ENCODE measurements around the gene TMC7.

The TMC7 gene

GRCh38 chr16:19098173-19098572 lies 114.4 kb downstream of the TMC7 start:
- Histone ChIP-seq H3K27me3 (replicated peaks; ENCODE audit: control insufficient read depth, insufficient read depth, low read length) (no peaks in the 10 kb centered on the region), H3K4me3 (replicated peaks; ENCODE audit: low read depth, low read length) (no peak overlapping the region), H3K36me3 (ENCODE audit: control insufficient read depth, insufficient read depth, low read length) (no peaks in the 10 kb centered on the region)
- no peak for TF ChIP-seq CTCF (IDR thresholded peaks at IDR 0.05; ENCODE audit: insufficient read depth, low read length, poor library complexity, severe bottlenecking)
- DNase-seq (ENCODE audit: extremely low read depth, insufficient read length), result no peak

GRCh38 chr16:19102187-19102872 lies 118.6 kb downstream of the TMC7 start:
- no peaks in the 10 kb centered on the region for H3K27me3 ChIP-seq (replicated peaks; ENCODE audit: control insufficient read depth, insufficient read depth, low read length)
- no peak for TF ChIP-seq CTCF (IDR thresholded peaks at IDR 0.05; ENCODE audit: insufficient read depth, low read length, poor library complexity, severe bottlenecking)
- no peak for DNase-seq (ENCODE audit: extremely low read depth, insufficient read length)

GRCh38 chr16:19104607-19105006 lies 120.9 kb downstream of the TMC7 start:
- Histone ChIP-seq H3K4me3 (replicated peaks; ENCODE audit: low read depth, low read length) (no peak overlapping the region), H3K27me3 (replicated peaks; ENCODE audit: control insufficient read depth, insufficient read depth, low read length) (no peaks in the 10 kb centered on the region), H3K36me3 (ENCODE audit: control insufficient read depth, insufficient read depth, low read length) (no peaks in the 10 kb centered on the region)
- no peak for TF ChIP-seq CTCF (IDR thresholded peaks at IDR 0.05; ENCODE audit: insufficient read depth, low read length, poor library complexity, severe bottlenecking)
- no peak for DNase-seq (ENCODE audit: extremely low read depth, insufficient read length)

More at GRCh38 chr16:19102187-19102872, 118.6 kb downstream of the TMC7 start:
- no peak overlapping the region for H3K4me3 ChIP-seq (replicated peaks; ENCODE audit: low read depth, low read length)
- no peaks in the 10 kb centered on the region for H3K36me3 ChIP-seq (ENCODE audit: control insufficient read depth, insufficient read depth, low read length)

- DNase-seq (ENCODE audit: extremely low read depth, insufficient read length), result no peak
- Histone ChIP-seq H3K4me3 (replicated peaks; ENCODE audit: low read depth, low read length) (no peak overlapping the region), H3K36me3 (ENCODE audit: control insufficient read depth, insufficient read depth, low read length) (no peaks in the 10 kb centered on the region), H3K27me3 (replicated peaks; ENCODE audit: control insufficient read depth, insufficient read depth, low read length) (no peaks in the 10 kb centered on the region)
- TF ChIP-seq CTCF (IDR thresholded peaks at IDR 0.05; ENCODE audit: insufficient read depth, low read length, poor library complexity, severe bottlenecking), result no peak
These were observed 121.4 kb downstream of the TMC7 start for GRCh38 chr16:19105131-19105530.

GRCh38 chr16:19105891-19106624 lies 122.3 kb downstream of the TMC7 start:
- TF ChIP-seq CTCF (IDR thresholded peaks at IDR 0.05; ENCODE audit: insufficient read depth, low read length, poor library complexity, severe bottlenecking), result no peak
- Histone ChIP-seq H3K36me3 (ENCODE audit: control insufficient read depth, insufficient read depth, low read length) (no peaks in the 10 kb centered on the region), H3K4me3 (replicated peaks; ENCODE audit: low read depth, low read length) (no peak overlapping the region), H3K27me3 (replicated peaks; ENCODE audit: control insufficient read depth, insufficient read depth, low read length) (no peaks in the 10 kb centered on the region)
- DNase-seq (ENCODE audit: extremely low read depth, insufficient read length), result no peak

Measured in GM06990 (cell line).